ENCODE measurements around the gene TNK2.

Gene TNK2

GRCh38 chr3:195882002-195882441 is 26.3 kb downstream of the TNK2 start:
- Histone ChIP-seq H3K4me1 (ENCODE audit: insufficient read depth, low read length, poor library complexity, severe bottlenecking) (no peaks in the 10 kb centered on the region), H3K9ac (ENCODE audit: low read depth, low read length, poor library complexity, severe bottlenecking) (no peak overlapping the region), H3K9me3 (ENCODE audit: insufficient read depth, low read depth, low read length) (no peaks in the 10 kb centered on the region), H3F3A (ENCODE audit: low read depth) (no peaks in the 10 kb centered on the region), H3K4me3 (ENCODE audit: low read length, poor library complexity, severe bottlenecking) (no peak overlapping the region), H2AFZ (ENCODE audit: low read length) (no peak overlapping the region), H3K4me2 (ENCODE audit: low read depth, low read length, poor library complexity, severe bottlenecking) (no peak overlapping the region), H3K36me3 (ENCODE audit: insufficient read depth, low read length) (peaks cover 40% of the 10 kb centered on the region; the same call in 1 of the 2 replicates), H4K20me1 (ENCODE audit: insufficient read depth, low read length, poor library complexity, severe bottlenecking) (no peaks in the 10 kb centered on the region), H3K27me3 (ENCODE audit: insufficient read depth, low read length, poor library complexity, severe bottlenecking) (no peaks in the 10 kb centered on the region), H3K79me2 (ENCODE audit: insufficient read depth, low read length) (no peaks in the 10 kb centered on the region), H3K9me2 (replicated peaks; ENCODE audit: low read depth, low read length) (no peaks in the 10 kb centered on the region)
- no peak for TF ChIP-seq CTCF (conservative IDR thresholded peaks at IDR 0.05; ENCODE audit: low read length)
- no peak for TF ChIP-seq EZH2phosphoT487 (IDR thresholded peaks at IDR 0.05; ENCODE audit: borderline replicate concordance)

- H3K27me3 ChIP-seq (ENCODE audit: insufficient read depth, low read length, poor library complexity, severe bottlenecking): no peaks in the 10 kb centered on the region
- H3F3A ChIP-seq (ENCODE audit: low read depth): no peaks in the 10 kb centered on the region
- no peak overlapping the region for H3K9ac ChIP-seq (ENCODE audit: low read depth, low read length, poor library complexity, severe bottlenecking)
- H2AFZ ChIP-seq (ENCODE audit: low read length): no peak overlapping the region
- peaks cover 41% of the 10 kb centered on the region; the same call in 1 of the 2 replicates for H3K36me3 ChIP-seq (ENCODE audit: insufficient read depth, low read length)
- no peaks in the 10 kb centered on the region for H3K4me1 ChIP-seq (ENCODE audit: insufficient read depth, low read length, poor library complexity, severe bottlenecking)
- H3K4me2 ChIP-seq (ENCODE audit: low read depth, low read length, poor library complexity, severe bottlenecking): no peak overlapping the region
- no peaks in the 10 kb centered on the region for H3K79me2 ChIP-seq (ENCODE audit: insufficient read depth, low read length)
- no peak overlapping the region for H3K4me3 ChIP-seq (ENCODE audit: low read length, poor library complexity, severe bottlenecking)
- TF ChIP-seq EZH2phosphoT487 (IDR thresholded peaks at IDR 0.05; ENCODE audit: borderline replicate concordance): no peak
- TF ChIP-seq CTCF (conservative IDR thresholded peaks at IDR 0.05; ENCODE audit: low read length): no peak
- no peaks in the 10 kb centered on the region for H3K9me3 ChIP-seq (ENCODE audit: insufficient read depth, low read depth, low read length)
- no peaks in the 10 kb centered on the region for H4K20me1 ChIP-seq (ENCODE audit: insufficient read depth, low read length, poor library complexity, severe bottlenecking)
- no peaks in the 10 kb centered on the region for H3K9me2 ChIP-seq (replicated peaks; ENCODE audit: low read depth, low read length)
These were observed 26.9 kb downstream of the TNK2 start for GRCh38 chr3:195881276-195881988.

- no peak for TF ChIP-seq CTCF (conservative IDR thresholded peaks at IDR 0.05; ENCODE audit: low read length)
- H3K79me2 ChIP-seq (ENCODE audit: insufficient read depth, low read length): no peaks in the 10 kb centered on the region
- H2AFZ ChIP-seq (ENCODE audit: low read length): no peak overlapping the region
- no peaks in the 10 kb centered on the region for H3K27me3 ChIP-seq (ENCODE audit: insufficient read depth, low read length, poor library complexity, severe bottlenecking)
- no peaks in the 10 kb centered on the region for H3K4me1 ChIP-seq (ENCODE audit: insufficient read depth, low read length, poor library complexity, severe bottlenecking)
- H4K20me1 ChIP-seq (ENCODE audit: insufficient read depth, low read length, poor library complexity, severe bottlenecking): no peaks in the 10 kb centered on the region
- peaks cover 47% of the 10 kb centered on the region; the same call in 1 of the 2 replicates for H3K36me3 ChIP-seq (ENCODE audit: insufficient read depth, low read length)
- H3K4me3 ChIP-seq (ENCODE audit: low read length, poor library complexity, severe bottlenecking): no peak overlapping the region
- no peak overlapping the region for H3K4me2 ChIP-seq (ENCODE audit: low read depth, low read length, poor library complexity, severe bottlenecking)
- H3K9ac ChIP-seq (ENCODE audit: low read depth, low read length, poor library complexity, severe bottlenecking): no peak overlapping the region
- H3K9me2 ChIP-seq (replicated peaks; ENCODE audit: low read depth, low read length): no peaks in the 10 kb centered on the region
- no peaks in the 10 kb centered on the region for H3F3A ChIP-seq (ENCODE audit: low read depth)
- no peaks in the 10 kb centered on the region for H3K9me3 ChIP-seq (ENCODE audit: insufficient read depth, low read depth, low read length)
These were observed 28.3 kb downstream of the TNK2 start for GRCh38 chr3:195880037-195880431.
